ENCODE data around the gene FAF2.

DNA sequence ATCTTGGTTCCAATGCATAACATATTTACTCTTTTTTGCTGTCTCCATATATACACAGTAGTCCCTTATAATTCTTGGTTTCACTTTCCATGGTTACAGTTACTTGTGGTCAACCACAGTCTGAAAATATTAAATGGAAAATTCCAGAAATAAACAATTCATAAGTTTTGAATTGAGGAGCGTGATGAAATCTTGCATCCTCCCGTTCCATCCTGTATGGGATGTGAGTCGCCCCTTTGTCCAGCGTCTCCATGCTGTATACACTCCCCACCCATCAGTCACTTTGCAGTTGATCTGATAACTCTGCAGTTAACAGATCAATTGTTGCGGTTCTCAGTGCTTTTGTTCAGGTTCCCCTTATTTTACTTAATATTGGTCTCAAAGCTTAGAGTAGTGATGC is 11.5 kb upstream of the FAF2 start:
- TF ChIP-seq POLR2A (IDR thresholded peaks at IDR 0.05): no peak
- TF ChIP-seq, protein P1, sequence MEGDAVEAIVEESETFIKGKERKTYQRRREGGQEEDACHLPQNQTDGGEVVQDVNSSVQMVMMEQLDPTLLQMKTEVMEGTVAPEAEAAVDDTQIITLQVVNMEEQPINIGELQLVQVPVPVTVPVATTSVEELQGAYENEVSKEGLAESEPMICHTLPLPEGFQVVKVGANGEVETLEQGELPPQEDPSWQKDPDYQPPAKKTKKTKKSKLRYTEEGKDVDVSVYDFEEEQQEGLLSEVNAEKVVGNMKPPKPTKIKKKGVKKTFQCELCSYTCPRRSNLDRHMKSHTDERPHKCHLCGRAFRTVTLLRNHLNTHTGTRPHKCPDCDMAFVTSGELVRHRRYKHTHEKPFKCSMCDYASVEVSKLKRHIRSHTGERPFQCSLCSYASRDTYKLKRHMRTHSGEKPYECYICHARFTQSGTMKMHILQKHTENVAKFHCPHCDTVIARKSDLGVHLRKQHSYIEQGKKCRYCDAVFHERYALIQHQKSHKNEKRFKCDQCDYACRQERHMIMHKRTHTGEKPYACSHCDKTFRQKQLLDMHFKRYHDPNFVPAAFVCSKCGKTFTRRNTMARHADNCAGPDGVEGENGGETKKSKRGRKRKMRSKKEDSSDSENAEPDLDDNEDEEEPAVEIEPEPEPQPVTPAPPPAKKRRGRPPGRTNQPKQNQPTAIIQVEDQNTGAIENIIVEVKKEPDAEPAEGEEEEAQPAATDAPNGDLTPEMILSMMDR (IDR thresholded peaks at IDR 0.05 in 8 of 11, conservative IDR thresholded peaks at IDR 0.05 in 3 of 11): no peak
